Neuron (in vitro differentiated cells): ENCODE data around the gene CALML3.

Experiments used
- H2AFZ ChIP-seq: one replicate; pipeline ENCODE4 v1.6.1; 2013; ENCODE audit warnings: low read depth, mild to moderate bottlenecking, inconsistent platforms, low read length, moderate library complexity
- H3K27me3 ChIP-seq: one replicate; pipeline ENCODE4 v1.6.1; 2013; ENCODE audit warnings: low read length; ENCODE audit not compliant: insufficient read depth
- H3K36me3 ChIP-seq: one replicate; pipeline ENCODE4 v1.6.1; 2013; ENCODE audit warnings: low read length; ENCODE audit not compliant: insufficient read depth
- H3K4me1 ChIP-seq: one replicate; pipeline ENCODE4 v1.6.1; 2013; ENCODE audit warnings: low read length; ENCODE audit not compliant: insufficient read depth
- H3K4me3 ChIP-seq: 2 replicates; pipeline ENCODE4 v1.5.1; 2013; ENCODE audit warnings: mild to moderate bottlenecking, low read length, moderate library complexity
- H3K9me3 ChIP-seq: one replicate; pipeline ENCODE4 v1.6.1; 2013; ENCODE audit warnings: low read length

Gene CALML3

DNA sequence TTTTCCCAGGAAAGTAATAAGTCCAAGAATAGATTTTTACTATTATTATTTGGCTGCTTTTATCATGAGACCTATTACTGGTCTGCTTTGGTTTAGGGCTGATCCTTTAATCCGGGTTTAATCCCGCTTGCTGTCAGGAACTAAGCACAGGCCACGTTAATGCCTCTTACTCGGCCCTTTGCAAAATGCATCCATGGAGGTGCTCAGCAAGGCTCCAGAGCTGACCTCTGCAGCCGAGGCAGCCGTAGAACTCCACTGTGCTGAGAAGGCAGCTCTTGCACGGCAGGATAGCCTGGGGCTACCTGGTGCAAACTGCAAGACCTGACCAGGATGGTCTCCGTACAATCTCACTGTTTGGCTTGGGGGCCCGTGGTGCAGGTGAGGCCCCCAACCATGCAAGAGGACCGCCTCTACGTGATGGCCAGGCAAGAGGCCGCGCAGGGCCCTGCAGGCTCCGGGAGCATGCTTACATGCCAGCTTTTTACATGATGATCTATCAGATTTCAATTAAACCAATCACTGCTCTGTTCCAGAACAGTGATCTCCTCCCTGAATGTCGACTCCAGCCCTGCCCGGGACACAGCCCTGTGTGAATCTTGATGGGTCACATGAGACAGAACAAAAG lies 10.4 kb upstream of the CALML3 start:
- Histone ChIP-seq H3K9me3 (peaks cover under 1% of the 10 kb centered on the region), H3K4me3 (no peak overlapping the region), H3K36me3 (no peaks in the 10 kb centered on the region), H3K4me1 (peaks cover 15% of the 10 kb centered on the region), H2AFZ (no peak overlapping the region), H3K27me3 (no peaks in the 10 kb centered on the region)

DNA sequence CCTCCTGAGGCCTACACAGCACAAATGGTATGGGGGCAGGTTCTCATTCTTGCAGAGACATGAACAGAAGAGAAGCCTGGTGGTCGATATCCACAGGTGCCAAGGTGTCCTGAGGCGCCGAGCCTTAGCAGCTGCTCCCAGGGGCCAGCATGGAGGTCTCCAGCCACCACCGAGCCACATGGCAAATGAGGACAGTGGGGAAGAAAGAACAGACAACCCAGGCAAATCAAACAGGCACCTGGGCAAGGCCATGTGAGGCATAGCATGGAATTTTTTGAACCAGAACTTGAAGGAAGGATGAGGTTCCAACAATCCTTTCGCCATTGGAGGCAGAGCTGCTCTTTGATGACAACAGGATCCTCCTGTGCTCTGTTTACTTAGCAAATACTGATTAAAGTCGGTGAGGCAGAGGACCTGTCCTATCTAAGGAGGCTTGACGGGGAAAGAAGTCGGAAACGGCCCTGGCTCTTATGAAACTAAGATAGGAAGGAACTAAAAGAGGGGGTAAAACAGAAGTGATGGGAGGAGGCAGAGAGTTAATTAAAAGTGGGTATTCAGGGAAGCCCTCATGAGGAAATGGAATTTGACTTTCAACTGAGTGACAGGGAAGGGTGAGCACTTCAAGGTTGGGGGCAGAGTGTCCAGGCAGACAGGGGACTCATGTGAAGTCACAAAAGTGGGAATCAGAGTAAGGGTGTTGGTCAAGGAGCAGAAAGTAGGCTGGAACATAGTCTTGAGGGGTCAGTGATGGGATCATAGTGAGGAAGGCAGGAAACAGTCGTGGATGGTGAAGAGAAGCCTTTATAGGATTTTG lies 8.6 kb upstream of the CALML3 start:
- Histone ChIP-seq H3K4me1 (peaks cover 15% of the 10 kb centered on the region), H3K4me3 (no peak overlapping the region), H3K9me3 (peaks cover 3% of the 10 kb centered on the region), H2AFZ (no peak overlapping the region), H3K36me3 (no peaks in the 10 kb centered on the region), H3K27me3 (no peaks in the 10 kb centered on the region)

DNA sequence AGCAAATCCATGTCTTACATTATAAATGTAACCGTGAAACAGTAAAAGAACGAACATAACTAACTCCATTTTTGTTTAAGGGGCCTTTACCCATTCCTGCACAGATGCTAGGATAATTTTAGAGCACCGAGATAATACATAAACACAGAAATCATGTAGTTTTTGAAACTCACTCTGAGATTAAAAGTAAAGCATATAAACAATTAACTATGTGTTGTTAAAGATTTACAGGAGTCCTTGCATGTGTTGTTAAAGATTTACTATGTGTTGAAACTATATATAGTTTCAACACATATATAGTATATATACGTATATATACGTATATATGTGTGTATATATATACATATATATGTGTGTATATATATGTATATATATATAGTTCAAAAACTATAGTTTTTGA lies 7.2 kb upstream of the CALML3 start:
- Histone ChIP-seq H3K36me3 (no peaks in the 10 kb centered on the region), H3K4me3 (no peak overlapping the region), H3K9me3 (peaks cover 3% of the 10 kb centered on the region), H3K4me1 (peaks cover 11% of the 10 kb centered on the region), H2AFZ (no peak overlapping the region), H3K27me3 (no peaks in the 10 kb centered on the region)

DNA sequence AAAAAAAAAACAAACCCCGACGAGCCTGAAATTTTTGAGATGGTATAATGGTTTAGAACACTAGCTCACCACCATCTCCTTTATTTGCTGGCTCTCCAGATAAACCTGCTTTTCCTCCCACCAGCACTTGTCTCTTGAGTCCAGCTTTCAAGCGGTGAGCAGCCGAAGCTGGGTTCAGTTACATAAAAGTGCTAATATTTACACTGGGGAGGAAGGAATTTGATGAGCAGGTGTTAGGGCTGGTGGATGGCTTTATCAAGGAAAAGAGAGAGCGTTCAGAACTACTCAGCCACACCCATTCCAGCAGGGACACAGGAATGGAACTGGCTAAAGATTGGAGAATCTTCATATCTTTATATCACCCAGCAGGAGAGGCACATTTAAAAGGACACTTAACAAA lies 6.6 kb upstream of the CALML3 start:
- Histone ChIP-seq H2AFZ (no peak overlapping the region), H3K4me3 (no peak overlapping the region), H3K9me3 (peaks cover 3% of the 10 kb centered on the region), H3K27me3 (no peaks in the 10 kb centered on the region), H3K36me3 (no peaks in the 10 kb centered on the region), H3K4me1 (peaks cover 5% of the 10 kb centered on the region)

DNA sequence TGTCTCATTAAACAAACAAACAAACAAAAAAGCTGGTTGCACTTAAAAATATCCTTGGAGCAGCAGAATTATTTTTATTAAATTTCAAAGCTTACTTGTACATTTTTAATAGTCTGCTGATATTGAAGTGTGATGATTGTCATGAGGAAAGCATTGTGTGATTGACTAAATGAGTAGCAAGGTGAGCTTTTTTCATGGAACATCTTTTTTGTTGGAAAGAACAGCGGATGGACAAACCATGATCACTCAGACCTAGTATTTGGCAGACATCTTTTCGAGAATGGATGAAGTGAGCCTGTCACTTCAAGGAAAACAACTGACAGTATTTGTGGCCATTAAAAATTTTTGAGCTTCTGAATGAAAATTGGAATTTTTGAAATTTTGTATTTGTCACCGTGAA lies 5.7 kb upstream of the CALML3 start:
- H2AFZ ChIP-seq: no peak overlapping the region
- H3K9me3 ChIP-seq: peaks cover 3% of the 10 kb centered on the region
- no peak overlapping the region for H3K4me3 ChIP-seq
- no peaks in the 10 kb centered on the region for H3K27me3 ChIP-seq
- no peaks in the 10 kb centered on the region for H3K4me1 ChIP-seq
- no peaks in the 10 kb centered on the region for H3K36me3 ChIP-seq

DNA sequence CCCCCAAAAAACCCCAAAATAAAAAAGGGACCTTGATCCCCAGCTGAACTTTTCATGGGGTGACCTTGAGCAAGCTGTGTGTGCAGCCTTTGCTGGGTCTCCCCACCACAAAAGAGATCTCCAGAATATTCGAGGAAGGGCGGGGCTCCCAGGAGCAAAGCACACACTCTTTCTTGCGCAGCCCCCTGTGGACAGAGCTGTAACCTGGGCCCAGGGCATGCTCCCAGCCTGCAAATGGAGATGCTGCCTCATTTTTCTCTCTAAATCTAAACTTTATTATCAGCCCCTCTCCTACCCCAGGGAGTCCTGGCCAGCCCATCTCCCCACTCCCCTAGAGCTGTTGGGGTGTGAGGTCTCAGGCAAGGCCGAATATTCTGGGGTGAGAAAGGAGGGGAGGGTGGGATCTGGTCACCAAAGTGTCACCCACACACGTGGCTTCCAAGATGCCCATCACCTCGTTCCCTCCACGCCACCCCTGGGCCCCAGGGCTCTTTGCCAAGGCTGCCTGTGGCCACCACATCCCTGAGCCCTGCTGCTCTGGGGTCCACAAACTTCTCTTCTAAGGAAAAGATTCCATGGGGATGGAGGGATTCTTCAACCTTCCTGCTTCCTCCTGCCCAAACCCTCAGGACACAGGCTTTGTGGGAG lies 1.7 kb upstream of the CALML3 start:
- H3K4me3 ChIP-seq: no peak overlapping the region
- H3K9me3 ChIP-seq: peaks cover 3% of the 10 kb centered on the region
- no peaks in the 10 kb centered on the region for H3K4me1 ChIP-seq
- H3K27me3 ChIP-seq: no peaks in the 10 kb centered on the region
- H3K36me3 ChIP-seq: no peaks in the 10 kb centered on the region
- no peak overlapping the region for H2AFZ ChIP-seq

DNA sequence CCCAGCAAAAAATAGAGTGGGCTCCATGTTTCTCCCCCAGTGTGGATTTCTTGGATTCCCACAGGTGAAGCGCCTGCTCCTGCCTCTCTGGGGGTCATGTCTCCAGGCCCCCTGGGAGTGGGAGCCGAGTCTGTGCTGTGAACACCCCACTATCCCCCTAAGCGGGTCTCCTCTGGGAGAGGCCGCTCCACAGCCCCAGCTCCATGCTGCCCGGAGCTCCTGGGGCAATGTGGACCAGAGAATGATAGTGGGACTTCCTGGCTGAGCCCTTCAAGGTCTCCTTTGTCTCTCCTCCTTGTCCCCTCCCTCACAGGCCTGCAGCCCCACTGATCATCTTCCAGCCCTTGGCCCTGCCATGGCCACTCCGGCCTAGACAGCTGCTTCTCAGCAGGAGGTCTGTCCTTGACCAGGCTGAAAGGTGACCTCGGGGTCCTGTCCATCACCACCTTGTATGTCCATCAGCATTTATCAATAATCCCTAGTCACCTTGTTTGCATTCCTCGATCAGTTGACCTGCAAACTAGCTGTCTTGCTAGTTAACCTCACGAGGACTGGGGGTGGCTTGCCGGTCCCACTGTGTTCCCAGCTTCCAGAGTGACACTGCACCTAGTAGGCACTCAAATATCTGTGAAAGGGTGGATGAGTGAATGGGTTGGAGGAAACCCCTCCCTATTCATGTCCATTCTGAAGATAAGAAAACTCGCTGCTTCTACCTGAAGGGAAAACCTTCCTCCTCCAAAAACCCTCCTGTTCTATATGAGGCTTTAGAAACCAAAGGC lies 776 bp upstream of the CALML3 start:
- Histone ChIP-seq H2AFZ (no peak overlapping the region), H3K27me3 (no peaks in the 10 kb centered on the region), H3K36me3 (no peaks in the 10 kb centered on the region), H3K9me3 (peaks cover 3% of the 10 kb centered on the region), H3K4me3 (no peak overlapping the region), H3K4me1 (no peaks in the 10 kb centered on the region)

DNA sequence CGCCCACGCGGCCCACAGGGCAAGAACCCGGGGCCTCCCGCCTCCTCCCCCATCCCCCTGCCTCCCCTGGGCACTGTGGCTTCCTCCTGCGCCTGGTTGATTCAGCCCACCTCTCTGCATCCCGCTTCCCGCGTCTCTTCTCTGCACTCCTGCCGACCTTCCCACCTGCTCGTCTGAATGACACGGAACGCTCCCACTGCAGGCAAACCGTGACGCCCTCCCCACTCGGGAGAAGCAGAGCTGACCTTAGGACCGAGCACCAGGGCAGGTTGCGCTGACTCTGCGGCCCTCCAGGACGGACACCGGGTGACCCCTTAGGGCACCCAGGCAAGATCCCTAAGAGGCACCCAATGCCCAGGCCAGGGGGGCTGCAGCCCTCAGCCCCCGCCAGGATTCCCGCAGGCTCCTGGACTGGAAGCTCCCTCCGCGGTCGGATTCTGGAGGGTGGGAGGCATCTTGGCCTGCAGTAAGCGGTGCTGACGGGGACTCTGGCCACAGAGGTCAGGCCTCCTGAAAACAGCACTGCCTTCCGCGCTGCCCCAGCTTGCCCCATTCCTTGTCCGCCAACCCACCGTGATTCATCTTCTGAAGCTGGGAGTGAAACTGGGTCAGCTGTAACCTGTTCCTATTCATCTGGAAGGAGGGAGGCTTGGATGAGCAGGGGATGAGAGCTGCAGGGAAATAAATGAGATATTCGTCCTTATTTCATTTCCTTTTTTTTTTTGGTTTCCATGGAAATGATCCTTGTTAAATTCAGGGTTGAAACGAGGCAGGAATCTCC lies 990 bp downstream of the CALML3 start:
- no peaks in the 10 kb centered on the region for H3K27me3 ChIP-seq
- no peaks in the 10 kb centered on the region for H3K9me3 ChIP-seq
- no peak overlapping the region for H2AFZ ChIP-seq
- H3K36me3 ChIP-seq: no peaks in the 10 kb centered on the region
- H3K4me1 ChIP-seq: peaks cover 4% of the 10 kb centered on the region
- H3K4me3 ChIP-seq: no peak overlapping the region

DNA sequence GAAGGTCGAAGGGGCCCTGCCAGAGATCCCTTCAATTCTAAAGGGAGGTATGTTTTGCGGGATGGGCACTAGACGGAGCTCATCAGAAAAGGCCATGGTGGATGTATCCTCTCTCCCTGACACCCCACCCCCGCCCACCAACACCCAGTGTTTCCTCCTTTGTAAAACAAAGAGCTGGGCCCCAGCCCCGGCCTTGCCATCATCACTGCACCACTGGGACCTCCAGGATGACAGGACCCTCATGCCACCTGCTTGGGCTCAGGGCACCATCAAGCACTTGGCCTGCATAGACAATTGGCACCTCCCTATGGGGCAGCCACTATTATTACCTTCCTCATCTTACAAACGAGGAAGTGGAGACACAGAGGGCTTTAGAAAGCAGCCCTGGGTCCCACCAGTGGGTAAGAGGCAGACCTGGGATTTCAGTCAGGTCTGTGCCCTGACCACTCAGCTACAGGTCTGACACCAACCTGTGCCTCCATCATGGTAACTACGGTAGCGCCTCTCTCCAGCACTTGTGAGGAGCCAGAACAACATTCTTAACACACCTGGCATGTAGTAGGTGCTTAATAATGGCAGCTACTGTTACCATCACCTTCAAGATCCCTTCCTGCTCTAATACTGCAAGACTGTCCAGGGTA lies 2.0 kb downstream of the CALML3 start:
- no peaks in the 10 kb centered on the region for H3K36me3 ChIP-seq
- H3K9me3 ChIP-seq: no peaks in the 10 kb centered on the region
- no peak overlapping the region for H2AFZ ChIP-seq

DNA sequence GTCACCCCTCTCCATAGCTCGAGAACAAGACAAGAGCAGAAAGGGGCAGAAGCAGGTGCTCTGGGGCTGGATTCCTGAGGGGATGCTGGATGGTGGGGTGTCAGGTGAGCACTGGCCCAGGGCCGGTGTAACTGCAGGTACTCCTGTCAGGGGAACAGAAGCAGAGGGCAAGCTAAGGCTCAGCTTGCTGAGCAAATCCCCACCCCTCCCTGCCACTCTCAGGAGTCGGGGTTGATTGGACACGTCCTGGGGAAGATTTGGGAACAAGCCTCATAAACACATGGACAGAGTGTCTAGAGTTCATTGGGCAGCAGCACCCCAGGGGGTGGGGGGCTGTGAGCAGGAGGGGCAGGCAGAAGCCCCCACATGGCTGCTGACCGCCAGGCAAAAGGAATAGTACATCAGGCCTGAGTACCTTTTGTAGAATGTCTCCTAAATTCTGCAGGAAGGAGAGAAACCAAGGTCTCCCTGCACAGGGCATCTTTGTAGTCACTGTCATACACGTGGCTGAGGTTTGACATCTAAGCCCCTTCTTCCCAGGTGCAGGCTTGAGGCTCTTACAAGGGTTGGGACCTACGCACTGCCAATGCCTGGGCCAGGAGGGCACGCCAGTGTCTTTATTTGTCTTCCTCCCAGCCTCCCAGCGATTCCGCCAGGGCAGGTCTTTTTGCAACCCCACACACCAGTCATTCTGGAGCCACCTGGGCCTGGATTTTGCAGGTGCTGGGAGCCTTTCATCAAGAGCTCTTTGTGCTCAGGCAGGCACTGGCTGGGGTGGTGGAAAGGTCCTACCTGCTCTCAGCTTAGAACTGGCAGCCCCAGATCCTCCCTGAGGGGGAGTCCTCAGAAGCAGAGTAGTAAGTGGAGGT lies 2.8 kb downstream of the CALML3 start:
- no peaks in the 10 kb centered on the region for H3K9me3 ChIP-seq
- H3K4me3 ChIP-seq: no peak overlapping the region
- no peak overlapping the region for H2AFZ ChIP-seq
- peaks cover 4% of the 10 kb centered on the region for H3K4me1 ChIP-seq
- H3K36me3 ChIP-seq: no peaks in the 10 kb centered on the region
- H3K27me3 ChIP-seq: no peaks in the 10 kb centered on the region

More for the DNA sequence above, 2.0 kb downstream of the CALML3 start:
- no peak overlapping the region for H3K4me3 ChIP-seq
- peaks cover 4% of the 10 kb centered on the region for H3K4me1 ChIP-seq
- H3K27me3 ChIP-seq: no peaks in the 10 kb centered on the region

DNA sequence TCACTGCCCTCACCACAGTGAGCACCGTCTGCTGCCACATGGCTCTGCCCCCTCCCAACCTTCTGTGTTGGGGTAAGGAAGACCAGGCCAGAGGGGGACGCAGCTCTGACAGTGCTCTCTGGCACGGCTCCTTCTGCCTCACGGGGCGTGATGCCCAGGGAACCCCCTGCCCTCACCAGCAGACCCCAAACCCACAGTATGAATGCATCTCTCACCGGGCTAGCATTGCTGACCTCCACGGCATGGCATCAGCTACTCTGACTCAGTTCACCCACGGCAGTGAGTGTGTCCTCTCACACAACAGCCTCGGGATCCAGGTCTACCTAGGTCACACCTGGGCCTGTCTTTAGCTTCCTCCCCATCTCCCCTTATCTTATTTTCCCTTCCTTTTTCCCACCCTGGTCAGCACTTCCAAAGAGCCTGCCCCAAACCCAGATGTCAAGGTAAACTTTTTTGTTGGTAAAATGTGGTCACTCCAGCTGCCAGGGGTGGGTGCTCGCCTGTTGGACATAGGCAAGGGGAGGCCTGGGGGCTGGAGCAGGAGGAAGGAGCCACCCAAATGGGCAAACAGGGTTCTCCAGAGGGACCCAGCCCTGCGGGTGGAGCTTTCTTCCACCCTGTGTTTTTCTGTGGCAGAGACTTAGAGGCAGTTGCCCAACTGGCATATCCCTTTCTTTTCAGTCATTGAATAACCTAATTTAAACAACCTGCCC lies 4.4 kb downstream of the CALML3 start:
- H2AFZ ChIP-seq: no peak overlapping the region

More for the DNA sequence above, 4.4 kb downstream of the CALML3 start:
- Histone ChIP-seq H3K4me1 (peaks cover 4% of the 10 kb centered on the region), H3K36me3 (no peaks in the 10 kb centered on the region), H3K9me3 (no peaks in the 10 kb centered on the region), H3K4me3 (no peak overlapping the region), H3K27me3 (no peaks in the 10 kb centered on the region)
